ENCODE measurements around the gene NSFL1C.

NSFL1C gene

GRCh38 chr20:1486566-1486965 is 19.9 kb upstream of the NSFL1C start:
- no peak for DNase-seq (ENCODE audit: extremely low read depth in 1 of 2, low read depth in 1 of 2)

GRCh38 chr20:1484438-1485116 is 17.9 kb upstream of the NSFL1C start:
- DNase-seq (ENCODE audit: extremely low read depth in 1 of 2, low read depth in 1 of 2): no peak

GRCh38 chr20:1479831-1480595 is 13.4 kb upstream of the NSFL1C start:
- no peak for DNase-seq (ENCODE audit: extremely low read depth in 1 of 2, low read depth in 1 of 2)

- DNase-seq (ENCODE audit: extremely low read depth in 1 of 2, low read depth in 1 of 2): no peak
These were observed 11.9 kb upstream of the NSFL1C start for GRCh38 chr20:1478566-1478965.

- DNase-seq (ENCODE audit: extremely low read depth in 1 of 2, low read depth in 1 of 2): no peak
These were observed 11.3 kb upstream of the NSFL1C start for GRCh38 chr20:1477896-1478490.

- DNase-seq (ENCODE audit: extremely low read depth in 1 of 2, low read depth in 1 of 2): no peak
These were observed 8.4 kb upstream of the NSFL1C start for GRCh38 chr20:1474817-1475603.

GRCh38 chr20:1474325-1474724 is 7.7 kb upstream of the NSFL1C start:
- DNase-seq (ENCODE audit: extremely low read depth in 1 of 2, low read depth in 1 of 2): no peak

- DNase-seq (ENCODE audit: extremely low read depth in 1 of 2, low read depth in 1 of 2): no peak
These were observed 6.9 kb upstream of the NSFL1C start for GRCh38 chr20:1473246-1474220.

GRCh38 chr20:1472556-1473245 is 6.1 kb upstream of the NSFL1C start:
- DNase-seq (ENCODE audit: extremely low read depth in 1 of 2, low read depth in 1 of 2): no peak

- no peak for DNase-seq (ENCODE audit: extremely low read depth in 1 of 2, low read depth in 1 of 2)
These were observed 4.6 kb upstream of the NSFL1C start for GRCh38 chr20:1471242-1471641.

GRCh38 chr20:1469925-1470571 is 3.4 kb upstream of the NSFL1C start:
- DNase-seq (ENCODE audit: extremely low read depth in 1 of 2, low read depth in 1 of 2): no peak

GRCh38 chr20:1469306-1469905 is 2.8 kb upstream of the NSFL1C start:
- no peak for DNase-seq (ENCODE audit: extremely low read depth in 1 of 2, low read depth in 1 of 2)

- no peak for DNase-seq (ENCODE audit: extremely low read depth in 1 of 2, low read depth in 1 of 2)
These were observed 1.5 kb upstream of the NSFL1C start for GRCh38 chr20:1468117-1468624.

- no peak for DNase-seq (ENCODE audit: extremely low read depth in 1 of 2, low read depth in 1 of 2)
These were observed 887 bp upstream of the NSFL1C start for GRCh38 chr20:1467355-1468116.

GRCh38 chr20:1467082-1467354 is 369 bp upstream of the NSFL1C start:
- no peak for DNase-seq (ENCODE audit: extremely low read depth in 1 of 2, low read depth in 1 of 2)

- DNase-seq (ENCODE audit: extremely low read depth in 1 of 2, low read depth in 1 of 2): no peak
These were observed 1.0 kb downstream of the NSFL1C start for GRCh38 chr20:1465470-1466210.

- DNase-seq (ENCODE audit: extremely low read depth in 1 of 2, low read depth in 1 of 2): no peak
These were observed 2.6 kb downstream of the NSFL1C start for GRCh38 chr20:1463971-1464570.
